CD4-positive, alpha-beta T cell (primary cell): ENCODE results near the gene TSSC4. TPM values are rescaled to one million over a fixed set of nuclear protein-coding genes. Genes with fewer than 3 reads are reported as not detected.

ENCODE experiments used
- ATAC-seq: fragments of 200-7000 bp; cut with Tn5 transposase; one replicate; pipeline ENCODE4 v1.10.0; 2022; ENCODE audit warnings: mild to moderate bottlenecking; ENCODE audit not compliant: poor library complexity
- CTCF ChIA-PET: fragments of 350-600 bp; sonication (Branson Sonifier 250); formaldehyde crosslinking; loops from one replicate; lab custom pipeline; 2021; ENCODE audit warnings: antibody characterized with exemption, inconsistent platforms; lab: Charles Lee
- POLR2A ChIA-PET: fragments of 350-600 bp; sonication (Branson Sonifier 250); formaldehyde crosslinking; loops from one replicate; lab custom pipeline; 2021; ENCODE audit warnings: antibody characterized with exemption, inconsistent platforms; lab: Charles Lee
- DNase-seq, 14 experiments: peaks; one replicate each; pipeline ENCODE4 v3.0.0-alpha.2; 2013 to 2020; ENCODE audit warnings: mixed read lengths in 2 of 14
- H3K27ac ChIP-seq, 2 donors: one replicate each; pipeline versions ENCODE4 v1.5.1 to v1.7.0; 2013; ENCODE audit warnings: low read length in 2 of 2, low read depth in 1 of 2, mild to moderate bottlenecking in 1 of 2
- H3K27me3 ChIP-seq, 2 experiments: 1 replicate in 1 of 2; 2 replicates in 1 of 2; pipeline versions ENCODE4 v1.6.1 to v1.7.0; 2013; ENCODE audit warnings: low read length in 2 of 2, control low read depth in 1 of 2, mild to moderate bottlenecking in 1 of 2, moderate library complexity in 1 of 2; ENCODE audit not compliant: insufficient read depth in 2 of 2, control insufficient read depth in 1 of 2
- H3K36me3 ChIP-seq: one replicate; pipeline ENCODE4 v1.6.1; 2013; ENCODE audit warnings: low read length, control low read depth; ENCODE audit not compliant: insufficient read depth
- H3K4me1 ChIP-seq: one replicate; pipeline ENCODE4 v1.6.1; 2013; ENCODE audit warnings: low read length, control low read depth; ENCODE audit not compliant: insufficient read depth
- H3K4me3 ChIP-seq: one replicate; pipeline ENCODE4 v1.5.1; 2013; ENCODE audit warnings: mild to moderate bottlenecking, low read length, moderate library complexity
- H3K9me3 ChIP-seq, 2 experiments: 1 replicate in 1 of 2; 2 replicates in 1 of 2; pipeline versions ENCODE4 v1.6.1 to v1.7.0; 2013; ENCODE audit warnings: low read length in 2 of 2, mild to moderate bottlenecking in 2 of 2, control low read depth in 1 of 2, moderate library complexity in 1 of 2; ENCODE audit not compliant: control insufficient read depth in 1 of 2, insufficient read depth in 1 of 2
- H3K27ac Mint-ChIP-seq: one replicate; pipeline ENCODE4 v1.8.0; 2020; ENCODE audit warnings: mixed read lengths
- H3K27me3 Mint-ChIP-seq: one replicate; pipeline ENCODE4 v1.8.0; 2021; ENCODE audit warnings: mixed read lengths
- H3K36me3 Mint-ChIP-seq: one replicate; pipeline ENCODE4 v1.8.0; 2021; ENCODE audit warnings: low read depth, mixed read lengths
- H3K4me1 Mint-ChIP-seq: one replicate; pipeline ENCODE4 v1.8.0; 2021; ENCODE audit warnings: low read depth, mixed read lengths
- H3K4me3 Mint-ChIP-seq: one replicate; pipeline ENCODE4 v1.8.0; 2020; ENCODE audit warnings: mild to moderate bottlenecking, mixed read lengths
- H3K9me3 Mint-ChIP-seq: one replicate; pipeline ENCODE4 v1.8.0; 2020; ENCODE audit warnings: mixed read lengths
- CTCF ChIP-seq: fragments of 200-600 bp; IDR thresholded peaks from one replicate; pipeline ENCODE4 v1.8.0; 2022; ENCODE audit warnings: antibody characterized with exemption, mild to moderate bottlenecking
- intact Hi-C, 2 experiments: fragments of 100-400 bp; cut with DNase I in 1 of 2; cut with micrococcal nuclease in 1 of 2; formaldehyde crosslinking; loops; one replicate each; pipeline versions ENCODE4 v1.15.1 to v1.9.0; 2023 to 2025; cut with DNase I, micrococcal nuclease
- total RNA-seq, 174 experiments: library from RNA in 2 of 174; stranded (reverse) in 2 of 174; gene quantifications; one replicate each; pipeline ENCODE4 v1.2.3 and lab custom pipeline; 2021 to 2026

The TSSC4 gene
- total RNA-seq, 2 experiments from 2014 or later, result 47.5 to 50.0 TPM

GRCh38 chr11:2358754-2359442 is 41.7 kb upstream of the TSSC4 start:
- Histone ChIP-seq H3K9me3 (no peaks in the 10 kb centered on the region), H3K36me3 (no peaks in the 10 kb centered on the region), H3K27me3 (no peaks in the 10 kb centered on the region), H3K4me1 (no peaks in the 10 kb centered on the region), H3K27ac (no peak overlapping the region), H3K4me3 (no peak overlapping the region)
- Mint-ChIP-seq H3K4me3 (no peak overlapping the region), H3K9me3 (no peaks in the 10 kb centered on the region), H3K4me1 (no peaks in the 10 kb centered on the region), H3K27ac (no peak overlapping the region), H3K27me3 (no peaks in the 10 kb centered on the region), H3K36me3 (no peaks in the 10 kb centered on the region)
- CTCF ChIA-PET, result no interaction called here
- no peak for DNase-seq
- no peak for TF ChIP-seq CTCF
- intact Hi-C loops, result no loop called here
- POLR2A ChIA-PET, result no interaction called here
- no peak for ATAC-seq

- H3K4me3 Mint-ChIP-seq, result no peak overlapping the region
- DNase-seq, result no peak
- TF ChIP-seq CTCF, result no peak
- no peaks in the 10 kb centered on the region for H3K4me1 Mint-ChIP-seq
- Histone ChIP-seq H3K9me3 (no peaks in the 10 kb centered on the region), H3K4me1 (no peaks in the 10 kb centered on the region), H3K36me3 (no peaks in the 10 kb centered on the region), H3K27me3 (no peaks in the 10 kb centered on the region), H3K4me3 (no peak overlapping the region), H3K27ac (no peak overlapping the region)
- POLR2A ChIA-PET, result no interaction called here
- intact Hi-C loops, result no loop called here
- H3K27me3 Mint-ChIP-seq, result no peaks in the 10 kb centered on the region
- no peak overlapping the region for H3K27ac Mint-ChIP-seq
- no peaks in the 10 kb centered on the region for H3K36me3 Mint-ChIP-seq
- H3K9me3 Mint-ChIP-seq, result no peaks in the 10 kb centered on the region
- CTCF ChIA-PET, result no interaction called here
- ATAC-seq, result no peak
These were observed 41.0 kb upstream of the TSSC4 start for GRCh38 chr11:2359557-2359956.

- DNase-seq (no peak), ATAC-seq (no peak)
- H3K27ac Mint-ChIP-seq, result no peak overlapping the region
- Histone ChIP-seq H3K27ac (no peak overlapping the region), H3K4me3 (no peak overlapping the region), H3K36me3 (no peaks in the 10 kb centered on the region), H3K27me3 (no peaks in the 10 kb centered on the region), H3K9me3 (no peaks in the 10 kb centered on the region), H3K4me1 (no peaks in the 10 kb centered on the region)
- no peaks in the 10 kb centered on the region for H3K9me3 Mint-ChIP-seq
- CTCF ChIA-PET, result no interaction called here
- H3K36me3 Mint-ChIP-seq, result no peaks in the 10 kb centered on the region
- no peaks in the 10 kb centered on the region for H3K27me3 Mint-ChIP-seq
- POLR2A ChIA-PET, result no interaction called here
- H3K4me1 Mint-ChIP-seq, result no peaks in the 10 kb centered on the region
- no peak overlapping the region for H3K4me3 Mint-ChIP-seq
- no peak for TF ChIP-seq CTCF
- intact Hi-C loops, result no loop called here
These were observed 40.4 kb upstream of the TSSC4 start for GRCh38 chr11:2360081-2360642.
